ENCODE measurements around the gene SRGN.

The SRGN gene

GRCh38 chr10:69145329-69145728, 57.4 kb downstream of the SRGN start:
- H3K9me2 ChIP-seq (ENCODE audit: low read depth, low read length) = no peaks in the 10 kb centered on the region
- H3K36me3 ChIP-seq (ENCODE audit: insufficient read depth, low read length) = no peaks in the 10 kb centered on the region
- no peak overlapping the region for H3K4me3 ChIP-seq (ENCODE audit: low read depth, low read length, poor library complexity, severe bottlenecking)
- no peaks in the 10 kb centered on the region for H3K27me3 ChIP-seq (ENCODE audit: insufficient read depth, low read length)
- TF ChIP-seq CTCF (IDR thresholded peaks at IDR 0.05; ENCODE audit: low read length) = no peak
- no peak for TF ChIP-seq EZH2 (IDR thresholded peaks at IDR 0.05; ENCODE audit: borderline replicate concordance, low read length)
- no peak overlapping the region for H3K9ac ChIP-seq (ENCODE audit: low read length)
- peaks cover 20% of the 10 kb centered on the region; the same call in 1 of the 2 replicates for H3K79me2 ChIP-seq (ENCODE audit: insufficient read depth, low read length)
- no peak overlapping the region for H3K27ac ChIP-seq (ENCODE audit: low read depth, low read length, poor library complexity, severe bottlenecking)
- H3K4me1 ChIP-seq (ENCODE audit: insufficient read depth, low read length, severe bottlenecking) = peaks cover 8% of the 10 kb centered on the region
- no peaks in the 10 kb centered on the region for H3F3A ChIP-seq (ENCODE audit: insufficient read depth, low read length)
- no peaks in the 10 kb centered on the region for H3K9me3 ChIP-seq (ENCODE audit: low read length)
- no peak overlapping the region for H2AFZ ChIP-seq (ENCODE audit: low read length)
- H4K20me1 ChIP-seq (ENCODE audit: insufficient read depth, low read length) = no peaks in the 10 kb centered on the region
- no peak overlapping the region for H3K4me2 ChIP-seq (ENCODE audit: low read length)

GRCh38 chr10:69145864-69146263, 58.0 kb downstream of the SRGN start:
- H3K27ac ChIP-seq (ENCODE audit: low read depth, low read length, poor library complexity, severe bottlenecking) = no peak overlapping the region
- no peaks in the 10 kb centered on the region for H3K9me3 ChIP-seq (ENCODE audit: low read length)
- TF ChIP-seq EZH2 (IDR thresholded peaks at IDR 0.05; ENCODE audit: borderline replicate concordance, low read length) = no peak
- TF ChIP-seq CTCF (IDR thresholded peaks at IDR 0.05; ENCODE audit: low read length) = no peak
- no peak overlapping the region for H3K9ac ChIP-seq (ENCODE audit: low read length)
- H2AFZ ChIP-seq (ENCODE audit: low read length) = no peak overlapping the region
- H3K27me3 ChIP-seq (ENCODE audit: insufficient read depth, low read length) = no peaks in the 10 kb centered on the region
- no peaks in the 10 kb centered on the region for H3K36me3 ChIP-seq (ENCODE audit: insufficient read depth, low read length)
- H3K4me1 ChIP-seq (ENCODE audit: insufficient read depth, low read length, severe bottlenecking) = peaks cover 8% of the 10 kb centered on the region
- H3K9me2 ChIP-seq (ENCODE audit: low read depth, low read length) = no peaks in the 10 kb centered on the region
- no peaks in the 10 kb centered on the region for H4K20me1 ChIP-seq (ENCODE audit: insufficient read depth, low read length)
- H3K4me2 ChIP-seq (ENCODE audit: low read length) = no peak overlapping the region
- peaks cover 20% of the 10 kb centered on the region; the same call in 1 of the 2 replicates for H3K79me2 ChIP-seq (ENCODE audit: insufficient read depth, low read length)
- H3F3A ChIP-seq (ENCODE audit: insufficient read depth, low read length) = no peaks in the 10 kb centered on the region
- H3K4me3 ChIP-seq (ENCODE audit: low read depth, low read length, poor library complexity, severe bottlenecking) = no peak overlapping the region

GRCh38 chr10:69146759-69147158, 58.9 kb downstream of the SRGN start:
- Histone ChIP-seq H4K20me1 (ENCODE audit: insufficient read depth, low read length) (no peaks in the 10 kb centered on the region), H3F3A (ENCODE audit: insufficient read depth, low read length) (no peaks in the 10 kb centered on the region), H3K9me2 (ENCODE audit: low read depth, low read length) (no peaks in the 10 kb centered on the region), H3K79me2 (ENCODE audit: insufficient read depth, low read length) (peaks cover 13% of the 10 kb centered on the region; the same call in 1 of the 2 replicates), H2AFZ (ENCODE audit: low read length) (no peak overlapping the region), H3K27me3 (ENCODE audit: insufficient read depth, low read length) (no peaks in the 10 kb centered on the region), H3K36me3 (ENCODE audit: insufficient read depth, low read length) (no peaks in the 10 kb centered on the region), H3K27ac (ENCODE audit: low read depth, low read length, poor library complexity, severe bottlenecking) (no peak overlapping the region), H3K9ac (ENCODE audit: low read length) (no peak overlapping the region), H3K4me3 (ENCODE audit: low read depth, low read length, poor library complexity, severe bottlenecking) (no peak overlapping the region), H3K4me2 (ENCODE audit: low read length) (no peak overlapping the region), H3K4me1 (ENCODE audit: insufficient read depth, low read length, severe bottlenecking) (peaks cover 8% of the 10 kb centered on the region), H3K9me3 (ENCODE audit: low read length) (no peaks in the 10 kb centered on the region)
- TF ChIP-seq CTCF (IDR thresholded peaks at IDR 0.05; ENCODE audit: low read length) = no peak
- TF ChIP-seq EZH2 (IDR thresholded peaks at IDR 0.05; ENCODE audit: borderline replicate concordance, low read length) = no peak
